B cell (primary cell): Measurements from ENCODE around the gene PTRH1. TPM values are rescaled to one million over a fixed set of nuclear protein-coding genes. Genes with fewer than 3 reads are reported as not detected.

Source experiments
- ATAC-seq: fragments of 200-7000 bp; cut with Tn5 transposase; one replicate; pipeline ENCODE4 v1.10.0; 2021; ENCODE audit warnings: low read depth, mild to moderate bottlenecking, moderate number of reproducible peaks, moderate library complexity
- CTCF ChIA-PET: fragments of 350-600 bp; sonication (Branson Sonifier 250); formaldehyde crosslinking; loops from one replicate; lab custom pipeline; 2021; ENCODE audit warnings: antibody characterized with exemption, inconsistent platforms; lab: Charles Lee
- POLR2A ChIA-PET: fragments of 350-600 bp; sonication (Branson Sonifier 250); formaldehyde crosslinking; loops from one replicate; lab custom pipeline; 2021; ENCODE audit warnings: antibody characterized with exemption; lab: Charles Lee
- DNase-seq: peaks from one replicate; pipeline ENCODE4 v3.0.0; 2013
- H2AFZ ChIP-seq: 2 replicates; pipeline ENCODE4 v1.6.1; 2012; ENCODE audit warnings: mild to moderate bottlenecking, low read depth, low read length; ENCODE audit not compliant: insufficient read depth, poor library complexity, severe bottlenecking
- H3K27ac ChIP-seq, 2 donors: 1 replicate in 1 of 2; 2 replicates in 1 of 2; pipeline ENCODE4 v1.5.1; 2012 to 2013; ENCODE audit warnings: low read length in 2 of 2, mild to moderate bottlenecking in 2 of 2, moderate library complexity in 1 of 2
- H3K27me3 ChIP-seq, 4 experiments: fragments of 200-600 bp in 1 of 4; sonication (generic) in 1 of 4; replicated peaks in 1 of 4; 1 replicate in 2 of 4; 2 replicates in 2 of 4; pipeline versions ENCODE4 v1.6.1 to v1.7.0; 2013 to 2016; ENCODE audit warnings: low read length in 3 of 4, mild to moderate bottlenecking in 2 of 4, mixed read lengths in 1 of 4, moderate library complexity in 1 of 4; ENCODE audit not compliant: insufficient read depth in 4 of 4, control insufficient read depth in 3 of 4; ENCODE audit errors: control extremely low read depth in 1 of 4
- H3K36me3 ChIP-seq, 2 experiments: replicated peaks in 1 of 2; 1 replicate in 1 of 2; 2 replicates in 1 of 2; pipeline versions ENCODE4 v1.6.1 to v1.7.1; 2013; ENCODE audit warnings: low read length in 1 of 2; ENCODE audit not compliant: insufficient read depth in 2 of 2, control insufficient read depth in 1 of 2; ENCODE audit errors: control extremely low read depth in 1 of 2, extremely low read depth in 1 of 2
- H3K4me1 ChIP-seq, 2 donors: fragments of 200-600 bp in 1 of 2; sonication (generic) in 1 of 2; 1 replicate in 1 of 2; 2 replicates in 1 of 2; pipeline versions ENCODE4 v1.5.1 to v1.6.1; 2013 to 2017; ENCODE audit warnings: low read length in 2 of 2; ENCODE audit not compliant: control insufficient read depth in 2 of 2, insufficient read depth in 2 of 2
- H3K4me2 ChIP-seq: replicated peaks from 2 replicates; pipeline ENCODE3; 2012; ENCODE audit warnings: mild to moderate bottlenecking, low read depth, low read length; ENCODE audit not compliant: poor library complexity, severe bottlenecking
- H3K4me3 ChIP-seq, 5 experiments: fragments of 200-600 bp in 1 of 5; sonication (generic) in 1 of 5; 1 replicate in 3 of 5; 2 replicates in 2 of 5; pipeline versions ENCODE4 v1.5.1 to v1.7.0; 2011 to 2016; ENCODE audit warnings: low read length in 4 of 5, mild to moderate bottlenecking in 4 of 5, low read depth in 2 of 5, control low read depth in 1 of 5, moderate library complexity in 1 of 5; ENCODE audit not compliant: insufficient read depth in 1 of 5; ENCODE audit errors: control extremely low read depth in 1 of 5, extremely low read depth in 1 of 5
- H3K79me2 ChIP-seq: fragments of 200-600 bp; sonication (generic); one replicate; pipeline ENCODE4 v1.6.0; 2016; ENCODE audit warnings: low read length; ENCODE audit not compliant: control insufficient read depth, insufficient read depth
- H3K9ac ChIP-seq: fragments of 200-600 bp; sonication (generic); 2 replicates; pipeline ENCODE4 v1.6.1; 2017; ENCODE audit warnings: mild to moderate bottlenecking, low read length, moderate library complexity
- H3K9me3 ChIP-seq, 3 donors: one replicate each; pipeline versions ENCODE4 v1.6.1 to v1.7.1; 2013; ENCODE audit warnings: low read length in 2 of 3; ENCODE audit not compliant: control insufficient read depth in 2 of 3, insufficient read depth in 1 of 3; ENCODE audit errors: control extremely low read depth in 1 of 3
- H4K20me1 ChIP-seq: 2 replicates; pipeline ENCODE4 v1.6.0; 2012; ENCODE audit warnings: mild to moderate bottlenecking, low read length; ENCODE audit not compliant: insufficient read depth, control insufficient read depth, poor library complexity, severe bottlenecking
- H3K27ac Mint-ChIP-seq: one replicate; pipeline ENCODE4 v1.8.0; 2021; ENCODE audit warnings: mixed read lengths
- H3K27me3 Mint-ChIP-seq: one replicate; pipeline ENCODE4 v1.8.0; 2021; ENCODE audit warnings: mixed read lengths
- H3K4me1 Mint-ChIP-seq: one replicate; pipeline ENCODE4 v1.8.0; 2021; ENCODE audit warnings: mixed read lengths
- H3K4me3 Mint-ChIP-seq: one replicate; pipeline ENCODE4 v1.8.0; 2021; ENCODE audit warnings: mixed read lengths
- H3K9me3 Mint-ChIP-seq: one replicate; pipeline ENCODE4 v1.8.0; 2022; ENCODE audit warnings: mixed read lengths; ENCODE audit not compliant: insufficient read depth
- WGBS: methylation state at CpG from one replicate; pipeline ENCODE4 v1.1.5; 2013; ENCODE audit warnings: missing lambda C conversion rate; ENCODE audit not compliant: insufficient coverage; 5-methylcytosine and 5-hydroxymethylcytosine counted together
- intact Hi-C: fragments of 100-400 bp; cut with micrococcal nuclease; formaldehyde crosslinking; loops from one replicate; pipeline ENCODE4 v1.10.0; 2022
- polyA plus RNA-seq: library from polyadenylated mRNA; depleted of rRNA; stranded (reverse); fragments of >200 nt; gene quantifications from 2 replicates; pipeline ENCODE4 v1.2.3, GENCODE V29; 2012
- total RNA-seq, 2 donors: library from RNA; stranded (reverse); fragments of 120-200 nt in 1 of 2; gene quantifications; 1 replicate in 1 of 2; 2 replicates in 1 of 2; pipeline versions ENCODE4 v1.2.3 to v1.2.4, GENCODE V29; 2013 to 2022
- TF ChIP-seq, protein P1 (sequence below): fragments of 200-600 bp; IDR thresholded peaks from one replicate; pipeline ENCODE4 v1.8.0; 2022; ENCODE audit warnings: antibody characterized with exemption, mild to moderate bottlenecking

The PTRH1 gene
- total and polyA plus RNA-seq, 2 donors (not counting 1 experiment from before 2014, with no cell fraction given), result 6.3 to 7.6 TPM

DNA sequence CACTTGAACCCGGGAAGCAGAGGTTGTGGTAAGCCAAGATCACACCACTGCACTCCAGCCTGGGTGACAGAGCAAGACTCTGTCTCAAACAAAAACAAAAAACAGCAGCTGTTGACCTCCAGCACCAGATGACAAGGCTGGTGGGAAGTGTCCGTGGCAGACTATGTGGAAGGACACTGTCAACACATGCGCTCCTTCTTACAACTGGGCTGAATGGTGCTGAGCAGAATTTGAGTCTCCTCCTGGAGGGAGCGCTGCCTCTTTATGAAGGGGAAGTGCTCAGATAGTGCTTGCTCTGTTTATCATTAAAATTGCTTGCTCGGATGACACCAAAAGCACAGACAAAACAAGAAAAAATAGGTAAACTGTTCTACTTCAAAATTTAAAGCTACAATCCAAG, 17.9 kb downstream of the PTRH1 start:
- TF ChIP-seq, protein P1, sequence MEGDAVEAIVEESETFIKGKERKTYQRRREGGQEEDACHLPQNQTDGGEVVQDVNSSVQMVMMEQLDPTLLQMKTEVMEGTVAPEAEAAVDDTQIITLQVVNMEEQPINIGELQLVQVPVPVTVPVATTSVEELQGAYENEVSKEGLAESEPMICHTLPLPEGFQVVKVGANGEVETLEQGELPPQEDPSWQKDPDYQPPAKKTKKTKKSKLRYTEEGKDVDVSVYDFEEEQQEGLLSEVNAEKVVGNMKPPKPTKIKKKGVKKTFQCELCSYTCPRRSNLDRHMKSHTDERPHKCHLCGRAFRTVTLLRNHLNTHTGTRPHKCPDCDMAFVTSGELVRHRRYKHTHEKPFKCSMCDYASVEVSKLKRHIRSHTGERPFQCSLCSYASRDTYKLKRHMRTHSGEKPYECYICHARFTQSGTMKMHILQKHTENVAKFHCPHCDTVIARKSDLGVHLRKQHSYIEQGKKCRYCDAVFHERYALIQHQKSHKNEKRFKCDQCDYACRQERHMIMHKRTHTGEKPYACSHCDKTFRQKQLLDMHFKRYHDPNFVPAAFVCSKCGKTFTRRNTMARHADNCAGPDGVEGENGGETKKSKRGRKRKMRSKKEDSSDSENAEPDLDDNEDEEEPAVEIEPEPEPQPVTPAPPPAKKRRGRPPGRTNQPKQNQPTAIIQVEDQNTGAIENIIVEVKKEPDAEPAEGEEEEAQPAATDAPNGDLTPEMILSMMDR, result no peak
- no peak overlapping the region for H3K27ac Mint-ChIP-seq

DNA sequence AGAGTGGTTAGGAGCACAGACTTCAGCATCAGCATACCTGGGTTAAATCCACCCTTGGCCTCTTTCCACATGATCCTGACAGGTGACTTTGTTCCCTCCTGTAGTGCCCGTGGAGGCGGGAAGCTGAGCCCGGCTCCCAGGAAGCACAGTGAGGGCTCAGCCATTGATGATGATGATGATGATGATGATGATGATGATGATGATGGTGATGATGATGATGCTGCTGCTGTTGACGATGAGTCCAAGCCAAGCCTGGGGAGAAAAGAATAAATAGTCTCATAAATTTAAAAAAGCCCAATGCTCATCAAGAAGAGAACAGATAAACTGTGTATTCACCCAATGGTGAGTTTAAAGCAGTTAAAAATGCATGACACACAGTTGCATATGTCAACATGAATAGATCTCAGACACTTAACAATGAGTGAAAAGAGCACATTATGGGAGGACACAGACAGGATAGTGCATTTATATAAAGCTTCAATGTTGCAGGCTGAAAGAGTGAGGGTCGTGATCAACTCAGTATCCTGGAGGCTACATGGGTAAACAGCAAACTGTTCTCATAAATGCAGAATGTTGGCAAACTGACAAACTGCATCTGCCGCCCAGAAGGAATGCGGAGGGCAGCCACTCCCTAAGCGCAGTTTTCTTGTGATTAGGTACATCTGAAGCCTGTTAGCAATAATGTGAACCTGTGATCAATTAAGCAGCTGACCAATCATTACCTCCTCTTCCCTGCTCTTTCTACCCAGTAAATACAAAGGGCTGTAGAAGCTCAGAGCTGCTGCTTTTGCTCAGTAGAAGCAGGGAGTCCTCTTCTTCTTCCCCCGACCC, 20.4 kb downstream of the PTRH1 start:
- peaks cover 6 to 12% of the 10 kb centered on the region in 2 donors for H3K4me1 ChIP-seq
- DNase-seq, result no peak
- 90% methylated on average over 2 of the region's 9 CpGs for WGBS
- H3K27ac Mint-ChIP-seq, result no peak overlapping the region
- H3K4me3 Mint-ChIP-seq, result no peak overlapping the region
- no peaks in the 10 kb centered on the region for H3K36me3 ChIP-seq
- no peaks in the 10 kb centered on the region for H3K79me2 ChIP-seq
- no peaks in the 10 kb centered on the region for H4K20me1 ChIP-seq
- no peak overlapping the region for H3K4me2 ChIP-seq
- no peaks in the 10 kb centered on the region for H3K9me3 Mint-ChIP-seq
- H3K9me3 ChIP-seq, result no peaks in the 10 kb centered on the region
- H3K4me3 ChIP-seq, result no peak overlapping the region
- H3K9ac ChIP-seq, result no peak overlapping the region
- no peaks in the 10 kb centered on the region for H3K27me3 ChIP-seq
- POLR2A ChIA-PET, result no interaction called here
- no peak overlapping the region for H3K27ac ChIP-seq
- peaks cover 11% of the 10 kb centered on the region for H3K4me1 Mint-ChIP-seq
- no peak overlapping the region for H2AFZ ChIP-seq
- TF ChIP-seq, protein P1, result no peak
- intact Hi-C loops, result no loop called here
- CTCF ChIA-PET, result no interaction called here
- no peak for ATAC-seq
- H3K27me3 Mint-ChIP-seq, result no peaks in the 10 kb centered on the region

More for the DNA sequence above, 17.9 kb downstream of the PTRH1 start:
- Mint-ChIP-seq H3K9me3 (no peaks in the 10 kb centered on the region), H3K27me3 (no peaks in the 10 kb centered on the region), H3K4me3 (no peak overlapping the region), H3K4me1 (peaks cover 14% of the 10 kb centered on the region)
- DNase-seq, result no peak
- CTCF ChIA-PET, result no interaction called here
- no peak overlapping the region for H3K4me2 ChIP-seq
- WGBS, result 100% methylated on average over 2 of the region's 5 CpGs
- H3K27ac ChIP-seq, result no peak overlapping the region
- H4K20me1 ChIP-seq, result no peaks in the 10 kb centered on the region
- POLR2A ChIA-PET, result no interaction called here
- H3K9ac ChIP-seq, result no peak overlapping the region
- peak overlapping the region; percentile 31 for H2AFZ ChIP-seq
- H3K36me3 ChIP-seq, result no peaks in the 10 kb centered on the region
- peaks cover 6 to 12% of the 10 kb centered on the region in 2 donors for H3K4me1 ChIP-seq
- no peak overlapping the region for H3K4me3 ChIP-seq
- no peaks in the 10 kb centered on the region for H3K9me3 ChIP-seq
- no peaks in the 10 kb centered on the region for H3K79me2 ChIP-seq
- no peaks in the 10 kb centered on the region for H3K27me3 ChIP-seq
- intact Hi-C loops, result no loop called here
- ATAC-seq, result no peak
